GM08714 (cell line): Measurements from ENCODE around the gene FLNB.

ENCODE experiments used
- H3K4me3 ChIP-seq: fragments of 200-500 bp; sonication (Bioruptor generic); 2 replicates; pipeline ENCODE4 v1.5.1; 2014; ENCODE audit warnings: mild to moderate bottlenecking, low read length, inconsistent platforms
- ZNF274 ChIP-seq: IDR thresholded peaks from 2 replicates; pipeline ENCODE4 v1.6.1; 2012; ENCODE audit warnings: mild to moderate bottlenecking, low read depth, low read length

The FLNB gene

GRCh38 chr3:58131101-58131825, 123.0 kb downstream of the FLNB start:
- no peak overlapping the region for H3K4me3 ChIP-seq
- no peak for TF ChIP-seq ZNF274

- no peak for TF ChIP-seq ZNF274
- H3K4me3 ChIP-seq, result no peak overlapping the region
Observed at GRCh38 chr3:58132850-58133249, 124.6 kb downstream of the FLNB start.

DNA sequence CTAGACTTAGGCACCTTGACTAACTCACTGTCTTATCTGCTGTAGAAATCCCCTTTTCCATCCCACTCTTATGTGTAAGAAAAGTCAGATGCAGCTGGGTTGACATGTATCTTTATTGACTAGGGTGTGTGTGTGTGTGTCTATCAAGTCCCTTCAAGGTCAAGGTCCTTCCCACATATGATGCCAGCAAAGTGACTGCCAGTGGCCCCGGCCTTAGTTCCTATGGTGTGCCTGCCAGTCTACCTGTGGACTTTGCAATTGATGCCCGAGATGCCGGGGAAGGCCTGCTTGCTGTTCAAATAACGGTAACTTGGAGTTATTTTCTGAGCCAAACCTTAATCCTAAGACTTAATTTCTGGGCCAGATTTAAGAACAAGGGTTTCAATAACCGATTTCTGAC, 126.2 kb downstream of the FLNB start:
- no peak overlapping the region for H3K4me3 ChIP-seq
- no peak for TF ChIP-seq ZNF274

GRCh38 chr3:58135712-58136543, 127.7 kb downstream of the FLNB start:
- H3K4me3 ChIP-seq, result no peak overlapping the region
- no peak for TF ChIP-seq ZNF274

DNA sequence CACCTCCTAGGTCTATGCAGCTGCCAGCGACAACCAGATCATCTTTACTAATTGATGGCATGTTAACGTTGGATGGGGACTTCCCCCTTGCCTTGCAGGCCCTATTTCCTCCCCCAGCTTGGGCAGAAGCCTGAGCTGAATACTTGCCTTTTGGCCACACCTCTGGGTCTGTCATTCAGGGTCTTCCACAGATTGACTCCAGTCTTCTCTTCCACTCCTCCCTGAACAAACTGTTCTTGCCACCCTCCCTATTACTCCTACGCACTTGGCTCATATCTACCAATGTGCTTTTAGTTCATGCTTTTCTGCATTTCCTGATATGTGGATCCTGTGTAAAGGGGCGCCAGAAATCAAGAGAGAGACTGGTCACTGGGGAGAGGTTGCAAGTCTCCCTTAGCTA, 129.1 kb downstream of the FLNB start:
- TF ChIP-seq ZNF274, result no peak

DNA sequence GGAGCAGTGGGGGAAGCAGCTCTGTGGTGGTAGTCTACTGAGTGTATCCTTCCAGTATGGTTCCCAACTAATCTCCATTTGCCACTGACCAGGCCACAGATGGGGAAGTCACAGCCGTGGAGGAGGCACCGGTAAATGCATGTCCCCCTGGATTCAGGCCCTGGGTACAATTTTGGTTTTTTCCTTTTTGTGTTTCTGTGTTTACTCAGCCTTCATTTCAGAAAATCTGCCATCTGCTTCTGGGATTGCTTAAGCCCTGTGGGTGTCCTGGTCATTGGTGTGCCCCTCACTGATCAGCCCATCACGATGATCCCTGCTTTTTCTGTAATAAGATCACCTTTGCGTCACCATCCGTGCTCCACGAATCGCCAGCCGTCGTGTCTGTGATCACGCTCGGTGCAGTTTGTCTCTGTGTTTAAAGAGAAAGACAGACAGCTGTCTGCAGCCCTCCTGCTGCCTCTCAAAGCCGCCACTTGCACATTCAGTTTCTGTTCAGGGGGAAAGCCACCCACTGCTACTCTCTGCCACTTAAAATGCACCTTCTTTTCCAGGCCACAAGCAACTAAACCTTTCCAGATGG, 133.6 kb downstream of the FLNB start:
- H3K4me3 ChIP-seq, result no peak overlapping the region
- no peak for TF ChIP-seq ZNF274

More for the DNA sequence above, 129.1 kb downstream of the FLNB start:
- no peak overlapping the region for H3K4me3 ChIP-seq

DNA sequence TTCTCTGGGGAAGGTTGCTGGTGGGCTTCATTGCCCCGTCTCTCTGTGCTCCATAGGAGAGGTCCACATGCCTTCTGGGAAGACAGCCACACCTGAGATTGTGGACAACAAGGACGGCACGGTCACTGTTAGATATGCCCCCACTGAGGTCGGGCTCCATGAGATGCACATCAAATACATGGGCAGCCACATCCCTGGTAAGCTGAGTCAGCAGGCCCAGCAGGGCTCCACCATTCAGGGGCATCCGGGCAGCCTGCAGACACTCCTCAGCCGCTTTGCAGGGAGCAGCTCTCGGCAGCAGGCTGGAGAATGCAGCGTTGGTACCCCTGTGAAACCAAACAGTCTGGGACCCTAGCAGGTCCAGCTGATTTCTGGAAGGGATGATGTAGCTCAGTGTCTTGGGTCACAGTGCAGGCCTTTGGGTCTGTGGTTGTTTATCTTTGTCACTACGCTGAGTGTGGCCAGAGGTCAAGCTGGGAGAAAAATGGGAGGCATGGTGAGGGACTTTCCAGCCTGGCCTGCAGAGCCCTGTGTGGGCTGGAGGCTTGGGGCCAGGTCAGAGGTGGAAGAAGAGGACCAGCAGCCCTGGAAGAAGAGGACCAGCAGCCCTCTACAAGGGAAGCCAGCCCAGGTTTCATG, 135.3 kb downstream of the FLNB start:
- H3K4me3 ChIP-seq, result no peak overlapping the region
- no peak for TF ChIP-seq ZNF274

DNA sequence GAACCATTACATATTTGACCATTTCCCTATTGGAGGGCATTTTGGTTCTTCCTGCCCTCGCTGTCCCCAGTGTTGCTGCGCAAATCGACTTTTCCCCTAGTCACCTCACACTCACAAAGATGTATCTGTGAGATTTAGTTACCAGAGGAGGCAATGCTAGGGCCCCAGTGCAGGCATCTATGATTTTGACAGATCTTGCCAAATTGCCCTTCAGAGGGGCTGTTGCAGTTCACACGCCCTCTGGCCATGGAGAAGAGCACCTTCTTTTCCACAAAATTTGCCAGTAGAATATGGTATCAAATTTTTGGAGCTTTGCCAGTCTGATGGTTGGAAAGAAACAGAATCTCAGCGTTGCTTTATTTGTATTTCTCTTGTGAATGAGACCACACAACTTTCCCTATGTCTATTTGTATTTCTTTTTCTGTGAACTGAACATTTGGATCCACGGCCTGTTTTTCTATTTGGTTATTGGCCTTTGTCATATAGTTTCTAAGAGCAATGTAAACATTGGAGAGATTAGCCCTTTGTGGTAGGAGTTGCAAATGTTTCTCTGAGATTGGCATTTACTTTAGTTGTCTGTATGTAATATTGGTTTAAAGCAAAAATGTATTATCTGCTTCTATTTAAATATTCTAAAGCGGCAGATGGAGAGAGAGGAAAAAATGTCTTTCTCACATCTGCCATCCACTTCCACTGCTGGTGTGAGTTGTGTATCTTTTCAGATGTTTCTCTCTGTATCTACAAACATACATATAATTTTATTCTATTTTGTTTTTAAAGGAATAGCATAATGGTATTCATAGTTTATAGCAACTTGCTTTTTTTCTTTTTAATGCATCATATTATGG, 136.5 kb downstream of the FLNB start:
- TF ChIP-seq ZNF274, result no peak
- no peak overlapping the region for H3K4me3 ChIP-seq

DNA sequence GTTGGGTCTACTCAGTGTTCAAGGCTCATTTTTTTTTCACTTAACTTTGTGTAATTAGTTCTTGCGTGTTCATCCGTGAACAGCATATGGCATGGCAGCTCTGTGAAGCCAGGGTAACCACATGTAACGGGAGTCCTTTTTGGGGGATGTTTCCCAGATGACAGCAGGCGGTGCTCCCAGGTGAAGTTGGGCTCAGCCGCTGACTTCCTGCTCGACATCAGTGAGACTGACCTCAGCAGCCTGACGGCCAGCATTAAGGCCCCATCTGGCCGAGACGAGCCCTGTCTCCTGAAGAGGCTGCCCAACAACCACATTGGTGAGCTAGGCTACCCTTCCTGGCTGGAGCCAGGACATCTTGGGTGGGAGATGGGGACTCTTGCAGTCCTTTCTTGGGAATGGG, 139.8 kb downstream of the FLNB start:
- TF ChIP-seq ZNF274, result no peak
- H3K4me3 ChIP-seq, result no peak overlapping the region

GRCh38 chr3:58150130-58150809, 142.0 kb downstream of the FLNB start:
- H3K4me3 ChIP-seq, result no peak overlapping the region
- no peak for TF ChIP-seq ZNF274

DNA sequence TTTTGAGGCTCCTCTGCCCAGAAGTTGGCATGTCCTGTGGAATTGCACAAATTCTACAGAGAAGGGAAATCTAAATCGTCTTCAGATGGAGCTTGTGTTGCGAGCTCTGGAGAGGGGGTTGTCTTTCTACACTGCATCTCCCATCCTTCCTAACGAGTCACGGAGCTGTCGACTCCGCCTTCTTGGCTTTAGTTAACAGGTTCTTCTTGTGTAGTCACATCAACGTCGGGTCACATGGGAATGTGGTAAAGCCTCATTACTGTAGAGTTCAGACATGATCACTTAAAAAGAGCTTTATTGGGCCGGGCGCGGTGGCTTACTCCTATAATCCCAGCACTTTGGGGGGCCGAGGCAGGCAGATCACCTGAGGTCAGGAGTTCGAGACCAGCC, 142.6 kb downstream of the FLNB start:
- TF ChIP-seq ZNF274, result no peak
- H3K4me3 ChIP-seq, result no peak overlapping the region

GRCh38 chr3:58151637-58152036, 143.4 kb downstream of the FLNB start:
- H3K4me3 ChIP-seq, result no peak overlapping the region
- TF ChIP-seq ZNF274, result no peak
